GM18867 (cell line): Measurements from ENCODE around the gene SMCHD1.
"Not testable (repeated sequence)": the region's sequence is repeated elsewhere in the genome, so short reads cannot be mapped to it uniquely, and the experiment has no call there.

Source experiments
- ATAC-seq: cut with Tn5 transposase; IDR thresholded peaks from one replicate; pipeline ENCODE4 v1.9.1; 2021; ENCODE audit warnings: mild to moderate bottlenecking, moderate library complexity; ENCODE audit not compliant: unreplicated experiment

Gene SMCHD1

DNA sequence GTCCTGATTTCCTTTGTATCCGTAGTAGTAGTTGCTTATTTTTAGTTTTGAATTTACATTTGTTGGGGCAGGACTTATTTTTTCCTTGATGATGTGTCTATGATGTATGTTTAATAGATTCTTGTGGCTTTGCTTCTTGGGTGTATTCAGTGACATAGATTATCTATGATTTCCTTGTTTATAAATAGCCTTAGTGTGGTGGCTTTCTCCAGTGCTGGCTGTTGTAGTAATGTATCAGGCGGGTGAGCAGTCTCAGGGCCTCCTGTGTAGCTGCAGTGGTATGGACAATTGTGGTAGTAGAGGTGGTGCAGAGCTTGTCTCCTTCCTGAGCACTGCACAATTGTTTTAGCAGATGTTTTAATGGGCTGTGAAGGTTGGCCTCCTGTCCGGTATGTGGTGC is 60.5 kb downstream of the SMCHD1 start:
- ATAC-seq, result no peak

DNA sequence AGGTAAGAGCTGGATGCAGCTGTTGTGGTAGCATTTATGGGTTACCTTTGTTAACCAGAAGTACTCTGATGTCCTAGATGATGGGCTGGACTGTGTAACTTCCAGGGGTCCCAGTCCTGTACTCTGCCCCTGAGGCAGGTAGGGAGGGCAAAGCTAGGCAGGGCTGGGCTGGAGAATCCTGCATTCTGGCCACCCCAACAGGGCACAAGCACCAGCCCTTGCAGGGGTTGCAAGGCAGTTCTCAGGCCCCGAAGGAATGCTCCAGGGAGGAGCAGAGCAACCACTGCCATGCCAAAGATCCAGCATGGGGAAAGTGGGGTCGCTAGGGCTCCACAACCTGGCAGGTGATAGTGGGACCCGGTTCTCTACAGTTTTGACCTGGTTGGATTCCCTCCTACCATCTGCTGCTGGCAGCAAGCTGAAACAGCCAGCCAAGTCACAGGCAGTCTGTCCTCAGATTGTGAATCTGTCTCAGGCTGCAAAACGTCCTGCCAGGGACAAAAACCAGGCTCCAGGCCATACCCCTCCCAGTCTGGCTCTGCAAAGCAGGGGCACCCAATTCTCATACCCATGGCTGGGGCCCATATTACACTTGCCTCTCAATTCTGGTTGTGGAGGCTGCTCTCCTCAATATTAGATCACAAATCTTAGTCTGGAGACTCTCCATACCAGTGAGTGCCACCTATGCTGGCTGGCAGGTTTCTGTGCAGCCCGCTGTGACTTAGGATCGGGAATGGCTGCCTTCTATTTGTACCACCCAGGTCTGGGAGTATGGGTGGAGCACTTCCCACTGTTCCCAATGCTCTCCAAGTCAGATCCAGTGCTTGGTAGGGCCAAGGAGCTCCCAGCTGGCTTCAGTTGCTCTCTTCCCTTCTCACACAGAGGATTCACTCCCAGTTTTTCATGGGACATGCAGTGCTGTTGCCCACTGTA is 61.1 kb downstream of the SMCHD1 start:
- ATAC-seq, result no peak

DNA sequence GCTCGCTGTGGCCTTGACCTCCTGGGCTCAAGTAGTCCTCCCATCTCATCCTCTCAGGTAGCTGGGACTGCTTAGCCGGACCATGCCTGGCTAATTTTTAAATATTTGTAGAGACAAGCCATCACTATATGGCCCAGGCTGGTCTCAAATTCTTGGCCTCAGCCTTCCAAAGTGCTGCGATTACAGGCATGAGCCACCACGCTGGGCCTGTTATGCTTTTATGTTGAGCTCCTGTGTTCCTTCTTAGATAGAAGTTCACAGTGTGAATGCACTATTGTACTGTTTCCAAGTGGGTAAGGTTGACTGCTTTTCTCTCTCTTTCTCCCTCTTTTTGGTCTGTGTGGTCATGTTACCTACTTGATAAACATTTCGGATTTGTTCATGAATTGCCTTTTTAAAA is 61.9 kb downstream of the SMCHD1 start:
- ATAC-seq, result no peak

DNA sequence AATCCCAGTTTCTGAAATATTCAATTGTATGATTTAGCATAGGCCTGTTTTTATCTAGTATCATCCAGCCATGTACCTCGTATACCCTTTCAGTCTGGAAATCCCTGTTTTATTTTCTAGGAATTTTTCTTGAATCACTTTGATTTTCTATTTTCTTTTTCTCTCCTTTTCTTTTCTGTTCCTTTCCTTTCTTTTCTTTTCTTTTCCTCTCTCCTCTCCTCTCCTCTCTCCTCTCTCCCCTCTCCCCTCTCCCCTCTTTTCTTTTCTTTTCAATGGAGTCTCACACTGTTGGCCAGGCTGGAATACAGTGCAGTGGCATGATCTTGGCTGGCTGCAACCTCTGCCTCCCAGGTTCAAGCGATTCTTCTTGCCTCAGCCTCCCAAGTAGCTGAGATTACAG is 63.5 kb downstream of the SMCHD1 start:
- no peak for ATAC-seq

DNA sequence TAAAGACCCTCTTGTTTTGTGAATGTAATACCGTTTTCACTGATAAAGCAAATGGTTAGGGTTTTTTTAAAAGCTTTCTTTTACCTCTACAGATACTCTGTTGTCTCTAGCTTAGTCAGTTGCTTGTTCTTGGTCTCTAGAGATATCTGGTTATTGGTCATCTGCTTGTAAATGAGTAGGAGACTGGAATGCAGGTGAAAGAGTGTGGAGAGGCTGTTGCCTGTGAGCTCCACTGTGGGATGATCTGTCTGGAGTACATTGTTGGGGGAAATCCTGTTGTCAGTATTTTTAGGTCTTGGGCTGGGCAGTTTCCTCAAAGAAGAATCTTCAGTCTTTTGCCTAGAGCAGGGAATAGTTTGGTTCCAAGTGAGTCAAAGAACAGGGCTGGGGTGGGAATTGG is 67.7 kb downstream of the SMCHD1 start:
- ATAC-seq, result no peak

DNA sequence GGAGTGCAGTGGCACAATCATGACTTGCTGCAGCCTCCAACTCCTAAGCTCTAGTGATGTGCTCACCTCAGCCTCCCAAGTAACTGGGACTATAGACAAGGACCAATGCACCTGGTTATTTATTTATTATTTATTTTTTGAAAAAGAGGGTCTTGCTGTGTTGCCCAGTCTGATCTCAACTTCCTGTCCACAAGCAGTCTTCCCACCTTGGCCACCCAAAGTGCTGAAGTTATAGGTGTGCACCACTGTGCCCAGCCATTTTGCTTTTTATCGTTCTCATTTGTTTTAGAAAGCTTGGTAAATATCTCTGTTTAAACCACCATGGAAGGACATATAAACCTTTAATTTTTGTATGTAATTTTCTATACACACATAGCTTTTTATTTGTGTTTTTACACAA is 74.2 kb downstream of the SMCHD1 start:
- ATAC-seq, result no peak

DNA sequence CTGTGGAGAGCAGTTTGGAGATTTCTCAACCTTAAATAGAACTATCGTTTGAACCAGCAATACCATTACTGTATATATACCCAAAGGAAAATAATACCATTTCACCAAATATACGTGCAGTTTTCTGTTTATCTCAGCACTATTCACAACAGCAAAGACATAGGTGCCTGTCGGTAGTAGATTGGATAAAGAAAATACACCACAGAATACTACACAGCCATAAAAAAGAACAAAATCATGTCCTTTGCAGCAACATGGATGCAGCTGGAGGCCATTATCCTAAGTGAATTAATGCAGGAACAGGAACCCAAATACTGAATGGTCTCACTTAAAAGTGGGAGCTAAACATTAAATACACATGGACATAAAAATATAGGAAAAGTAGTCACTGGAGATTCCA is 81.3 kb downstream of the SMCHD1 start:
- ATAC-seq, result no peak

DNA sequence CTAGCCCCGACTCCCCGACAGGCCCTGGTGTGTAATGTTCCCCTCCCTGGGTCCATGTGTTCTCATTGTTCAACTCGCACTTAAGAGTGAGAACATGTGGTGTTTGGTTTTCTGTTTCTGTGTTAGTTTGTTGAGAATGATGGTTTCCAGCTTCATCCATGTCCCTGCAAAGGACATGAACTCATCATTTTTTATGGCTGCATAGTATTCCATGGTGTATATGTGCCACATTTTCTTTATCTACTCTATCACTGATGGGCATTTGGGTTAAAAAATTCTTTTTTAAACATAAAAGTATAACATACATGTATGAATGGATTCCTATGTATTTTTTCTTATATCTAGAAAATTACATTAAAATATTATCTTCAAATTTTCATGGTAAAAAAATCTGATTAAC is 84.6 kb downstream of the SMCHD1 start:
- not testable (repeated sequence) for ATAC-seq

DNA sequence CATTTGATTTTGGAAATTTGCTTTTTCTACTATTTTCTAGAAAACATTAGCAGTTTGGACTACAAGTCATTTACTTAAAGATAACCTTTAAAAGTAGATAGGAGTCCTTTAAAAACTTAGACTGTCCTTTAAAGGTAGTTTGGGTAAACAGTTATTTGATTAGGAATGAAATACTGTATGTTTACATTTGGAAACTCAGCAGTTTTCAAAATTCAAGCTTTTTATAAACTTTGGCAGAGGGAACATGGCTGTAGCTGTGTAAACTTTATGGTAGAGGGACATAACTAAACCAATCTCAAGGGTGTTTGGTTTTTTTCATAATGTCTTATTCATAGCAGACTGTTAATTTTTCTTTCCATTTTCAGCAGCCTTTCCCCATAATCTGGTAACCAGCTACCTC is 90.7 kb downstream of the SMCHD1 start:
- no peak for ATAC-seq

DNA sequence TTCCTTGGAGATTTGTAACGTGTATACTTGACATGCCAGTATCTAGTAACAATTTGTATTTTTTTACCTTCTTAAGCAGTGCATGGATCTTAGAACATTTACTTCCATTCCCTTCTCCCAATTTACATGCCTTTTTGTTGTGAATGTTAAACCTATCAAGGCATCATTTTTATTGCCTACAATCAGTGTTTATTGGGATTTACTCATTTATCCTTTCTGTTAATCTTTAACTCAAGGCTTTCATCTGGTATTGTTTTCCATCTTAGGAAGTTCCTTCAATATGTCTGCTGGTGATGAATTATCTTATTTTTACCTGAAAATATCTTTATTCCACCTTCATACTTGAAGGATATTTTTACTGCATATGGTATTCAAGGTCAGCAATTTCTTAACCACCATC is 102.8 kb downstream of the SMCHD1 start:
- no peak for ATAC-seq

DNA sequence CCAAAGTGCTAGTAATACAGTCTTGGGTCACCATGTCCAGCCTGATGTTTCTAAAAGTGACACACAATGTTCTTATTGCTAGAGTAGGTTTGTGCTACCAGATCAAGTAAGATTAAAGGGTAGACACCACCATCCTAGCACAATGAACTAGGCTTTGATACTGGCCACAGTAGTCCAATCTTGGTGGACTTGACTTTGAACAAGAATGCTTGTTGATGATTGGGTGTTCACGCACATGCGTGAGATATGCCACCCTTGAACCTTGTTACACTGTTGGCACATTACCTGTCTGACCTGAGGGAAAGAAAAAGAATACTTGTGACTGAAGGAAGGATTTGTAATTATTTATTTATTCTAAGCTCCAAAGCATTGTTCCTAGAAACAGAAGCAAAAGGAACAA is 119.1 kb downstream of the SMCHD1 start:
- ATAC-seq, result no peak

DNA sequence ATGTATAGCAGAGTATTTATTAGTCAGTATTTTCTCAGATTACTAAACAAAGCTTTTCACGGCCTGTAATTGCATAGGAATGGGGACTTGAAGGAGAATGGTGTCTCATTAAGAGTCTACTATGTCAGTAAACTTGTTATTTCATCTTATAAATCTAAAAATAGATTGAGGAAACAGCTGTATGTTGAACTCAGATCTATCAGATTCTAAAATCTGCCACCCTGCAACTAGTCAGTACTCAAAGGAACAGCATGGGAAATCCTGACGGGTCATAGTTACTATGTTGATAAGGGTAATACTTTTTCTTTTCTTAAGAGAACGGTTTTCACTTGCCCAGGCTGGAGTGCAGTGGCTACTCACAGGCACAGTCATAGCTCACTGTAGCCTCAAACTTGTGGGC is 121.1 kb downstream of the SMCHD1 start:
- no peak for ATAC-seq

DNA sequence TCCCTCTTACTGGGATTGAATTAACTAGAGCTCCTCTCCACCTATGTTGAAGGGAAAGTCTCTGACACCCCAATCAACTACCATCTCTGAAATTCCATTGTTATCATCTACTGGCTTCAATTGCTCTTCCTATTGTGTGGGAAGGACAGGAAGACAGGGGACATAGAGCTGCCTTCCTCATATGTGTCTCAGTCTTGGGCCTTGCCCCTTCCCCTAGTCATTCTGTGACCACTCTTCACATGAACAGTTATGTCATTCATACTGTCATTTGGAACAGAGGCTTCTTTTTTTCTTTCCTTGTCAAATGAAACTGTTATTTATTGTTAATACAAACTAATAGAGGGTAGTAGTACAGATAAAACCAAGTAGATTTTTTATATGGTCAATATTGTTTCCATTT is 121.7 kb downstream of the SMCHD1 start:
- ATAC-seq, result no peak

DNA sequence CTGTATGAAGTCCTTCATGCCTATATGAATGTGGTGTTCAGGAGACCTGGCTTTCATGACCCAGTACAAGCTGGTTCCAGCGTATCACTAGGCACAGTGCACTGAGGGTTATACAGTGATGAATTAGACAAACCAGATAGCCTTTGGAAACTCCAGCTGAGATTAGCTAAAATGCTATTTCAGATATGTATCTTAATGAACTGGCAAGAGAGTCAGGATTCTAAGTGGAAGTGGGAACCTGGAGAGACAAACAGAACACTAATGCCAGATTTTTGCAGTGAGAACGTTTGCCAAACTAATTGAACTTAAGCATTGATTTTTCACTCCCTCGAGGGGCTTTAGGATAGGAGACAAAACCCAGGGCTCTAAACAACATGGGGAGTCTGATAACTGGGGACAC is 125.2 kb downstream of the SMCHD1 start:
- no peak for ATAC-seq

DNA sequence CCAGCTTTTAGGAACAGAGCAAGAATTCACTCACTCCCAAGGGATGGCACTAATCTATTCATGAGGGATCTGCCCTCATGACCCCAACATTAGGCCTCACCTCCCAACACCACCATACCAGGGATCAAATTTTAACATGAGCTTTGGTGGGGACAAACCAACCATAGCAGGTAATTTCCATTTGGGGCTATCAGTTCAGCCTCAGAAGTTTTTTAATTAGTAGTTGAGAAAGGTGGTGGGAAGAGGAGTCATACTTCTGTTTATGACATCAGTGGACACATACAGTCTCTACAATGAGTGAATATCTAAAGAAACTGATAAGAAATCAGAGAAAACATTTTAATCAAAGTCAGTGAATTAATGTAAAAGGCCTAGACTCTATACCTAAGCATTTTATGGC is 131.7 kb downstream of the SMCHD1 start:
- no peak for ATAC-seq

DNA sequence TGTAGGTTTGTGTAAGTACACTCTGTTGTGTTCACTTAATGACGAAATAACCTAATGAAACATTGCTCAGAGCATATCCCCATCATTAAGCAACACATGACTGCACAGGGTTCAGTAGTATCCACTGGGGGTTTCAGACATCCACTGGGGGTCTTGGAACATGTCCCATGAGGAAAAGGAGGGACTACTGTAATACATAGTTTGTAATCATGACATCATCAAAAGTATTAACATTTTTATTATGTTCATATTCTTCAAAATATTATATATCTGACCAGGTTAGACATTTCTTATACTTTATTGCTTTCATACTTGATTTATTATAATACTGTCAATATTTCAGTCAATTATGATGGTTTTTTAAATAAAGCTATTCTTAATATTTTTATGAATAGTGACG is 136.9 kb downstream of the SMCHD1 start:
- no peak for ATAC-seq

DNA sequence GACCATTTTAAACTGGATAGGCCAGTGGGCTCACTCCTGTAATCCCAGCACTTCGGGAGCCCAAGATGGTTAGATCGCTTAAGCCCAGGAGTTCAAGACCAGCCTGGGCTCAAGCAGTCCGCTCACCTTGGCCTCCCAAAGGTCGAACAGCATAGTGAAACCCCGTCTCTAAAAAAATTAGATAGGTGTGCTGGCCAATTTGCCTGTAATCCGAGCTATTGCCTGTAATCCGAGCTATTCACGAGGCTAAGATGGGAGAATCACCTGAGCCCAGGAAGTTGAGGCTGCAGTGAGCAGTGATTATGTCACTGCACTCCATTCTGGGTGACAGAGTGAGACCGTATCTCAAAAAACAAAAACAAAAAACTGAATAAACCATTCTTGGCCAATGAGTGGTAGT is 138.6 kb downstream of the SMCHD1 start:
- ATAC-seq, result no peak

DNA sequence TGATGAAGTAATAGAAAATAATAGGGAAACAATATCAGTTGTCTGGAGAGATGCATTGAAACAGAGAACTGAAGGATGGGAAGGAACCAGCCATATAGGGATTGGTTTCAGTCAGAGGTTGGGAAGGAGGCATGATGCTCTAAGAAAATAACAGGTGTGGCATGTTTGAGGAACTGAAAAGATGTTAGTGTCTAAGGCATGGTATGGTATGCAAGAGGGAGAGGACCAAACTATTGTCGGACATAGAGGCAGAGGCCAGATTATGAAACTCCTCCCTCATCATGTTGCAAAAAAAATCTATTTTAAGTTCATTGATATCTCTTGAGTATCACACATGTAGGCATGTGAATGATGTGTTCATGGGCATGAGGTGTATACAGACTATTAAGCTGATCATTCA is 142.4 kb downstream of the SMCHD1 start:
- no peak for ATAC-seq

DNA sequence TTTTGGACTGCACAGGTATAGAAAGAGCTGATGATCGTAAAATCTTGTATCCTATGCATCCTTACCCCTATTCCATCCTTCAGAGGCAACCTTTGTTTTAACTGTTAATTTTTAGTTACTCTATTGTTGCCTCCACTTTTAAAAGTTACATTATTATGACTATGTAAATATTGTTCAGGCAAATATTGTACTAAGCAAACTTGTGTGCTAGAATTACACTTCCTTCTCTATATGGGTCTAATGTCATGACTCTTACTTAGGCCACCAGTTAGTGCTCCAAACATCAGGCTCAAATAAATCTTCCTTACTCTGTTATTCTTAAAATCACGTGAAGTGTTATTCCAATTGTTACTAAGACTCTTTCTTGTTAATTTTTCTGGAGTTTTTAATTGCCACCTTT is 143.8 kb downstream of the SMCHD1 start:
- no peak for ATAC-seq

DNA sequence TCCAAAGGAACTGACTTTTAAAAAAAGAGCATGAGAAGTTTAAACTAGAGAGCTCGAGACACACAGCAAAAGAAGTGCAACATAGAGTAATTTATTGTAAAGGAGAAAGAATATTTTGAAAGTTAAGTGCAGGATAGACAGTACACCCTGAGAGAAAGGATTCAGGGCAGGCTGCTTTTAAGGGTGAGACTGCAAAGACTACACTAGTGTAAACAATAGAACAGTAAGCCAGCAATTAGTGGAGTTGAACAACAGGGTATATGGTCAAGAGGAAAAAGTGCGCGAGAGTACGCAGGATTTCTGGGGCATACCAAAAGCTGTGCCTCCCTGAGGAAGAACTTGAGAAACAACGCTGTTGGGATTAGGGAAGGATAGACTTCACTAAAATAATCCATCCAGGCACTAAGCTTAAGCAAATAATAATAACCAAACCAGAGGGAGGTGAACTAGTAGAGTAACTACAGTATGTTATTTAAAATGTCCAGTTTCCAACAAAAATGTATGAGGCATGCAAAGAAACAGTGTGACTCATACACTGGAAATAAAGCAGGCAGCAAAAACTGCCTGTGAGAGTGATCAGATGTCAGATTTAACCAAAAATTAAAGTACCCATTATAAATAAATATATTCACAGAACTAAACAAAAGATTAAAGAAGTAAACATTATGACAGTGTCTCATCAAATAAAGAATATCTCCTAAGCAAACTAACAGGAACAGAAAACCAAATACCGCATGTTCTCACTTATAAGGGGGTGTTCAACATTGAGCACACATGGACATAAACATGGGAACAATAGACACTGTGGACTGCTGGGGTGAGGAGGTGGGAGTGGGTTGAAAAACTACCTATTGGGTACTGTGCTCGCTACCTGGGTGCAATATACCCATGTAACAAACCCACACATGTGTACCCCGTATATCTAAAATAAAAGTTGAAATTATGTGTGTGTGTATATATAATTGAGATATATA is 150.7 kb downstream of the SMCHD1 start:
- ATAC-seq, result no peak

DNA sequence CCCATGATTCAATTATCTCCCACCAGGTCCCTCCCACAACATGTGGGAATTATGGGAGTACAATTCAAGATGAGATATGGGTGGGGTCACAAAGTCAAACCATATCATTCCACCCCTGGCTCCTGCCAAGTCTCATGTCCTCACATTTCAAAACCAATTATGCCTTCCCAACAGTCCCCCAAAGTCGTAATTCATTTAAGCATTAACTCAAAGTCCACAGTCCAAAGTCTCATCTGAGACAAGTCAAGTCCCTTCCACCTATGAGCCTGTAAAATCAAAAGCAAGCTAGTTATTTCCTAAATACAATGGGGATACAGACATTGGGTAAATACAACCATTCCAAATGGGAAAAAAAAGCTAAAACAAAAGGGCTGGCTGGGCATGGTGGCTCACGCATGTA is 153.1 kb downstream of the SMCHD1 start:
- not testable (repeated sequence) for ATAC-seq

DNA sequence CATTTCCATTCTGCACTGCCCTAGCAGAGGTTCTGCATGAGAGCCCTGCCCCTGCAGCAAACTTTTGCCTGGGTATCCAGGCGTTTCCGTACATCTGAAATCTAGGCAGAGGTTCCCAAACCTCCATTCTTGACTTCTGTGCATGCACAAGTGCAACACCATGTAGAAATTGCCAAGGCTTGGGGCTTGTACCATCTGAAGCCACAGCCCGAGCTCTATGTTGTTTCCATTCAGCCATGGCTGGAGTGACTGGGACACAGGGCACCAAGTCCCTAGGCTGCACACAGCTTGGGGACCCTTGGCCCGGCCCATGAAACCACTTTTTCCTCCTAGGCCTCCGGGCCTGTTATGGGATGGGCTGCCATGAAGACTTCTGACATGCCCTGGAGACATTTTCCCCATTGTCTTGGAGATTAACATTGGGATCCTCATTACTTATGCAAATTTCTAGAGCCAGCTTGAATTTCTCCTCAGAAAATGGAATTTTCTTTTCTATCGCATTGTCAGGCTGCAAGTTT is 154.2 kb downstream of the SMCHD1 start:
- ATAC-seq, result not testable (repeated sequence)
